Renal cortical epithelial cell (primary cell): ENCODE results near the gene MEMO1. TPM values are rescaled to one million over a fixed set of nuclear protein-coding genes. Genes with fewer than 3 reads are reported as not detected.
"Not testable (repeated sequence)": the region's sequence is repeated elsewhere in the genome, so short reads cannot be mapped to it uniquely, and the experiment has no call there.

Experiments used
- DNase-seq: peaks from one replicate; pipeline ENCODE4 v3.0.0-alpha.2; 2011; ENCODE audit warnings: low read depth
- total RNA-seq: library from RNA; depleted of rRNA; stranded (reverse); fragments of >200 nt; gene quantifications from 2 replicates; pipeline ENCODE4 v1.2.3, GENCODE V29; 2014

The MEMO1 gene
- total RNA-seq, 1 donor from 2014 or later, result 30.9 TPM

- no peak for DNase-seq
These were observed 53.3 kb downstream of the MEMO1 start for GRCh38 chr2:31957354-31958139.

GRCh38 chr2:31956934-31957333 lies 53.9 kb downstream of the MEMO1 start:
- not testable (repeated sequence) for DNase-seq

- no peak for DNase-seq
These were observed 54.5 kb downstream of the MEMO1 start for GRCh38 chr2:31956312-31956711.

GRCh38 chr2:31953095-31953494 lies 57.7 kb downstream of the MEMO1 start:
- not testable (repeated sequence) for DNase-seq

- no peak for DNase-seq
These were observed 59.8 kb downstream of the MEMO1 start for GRCh38 chr2:31950946-31951562.

GRCh38 chr2:31947871-31948270 lies 62.9 kb downstream of the MEMO1 start:
- DNase-seq, result no peak

- no peak for DNase-seq
These were observed 64.0 kb downstream of the MEMO1 start for GRCh38 chr2:31946838-31947237.

GRCh38 chr2:31945572-31945935 lies 65.3 kb downstream of the MEMO1 start:
- no peak for DNase-seq

GRCh38 chr2:31944828-31945571 lies 65.8 kb downstream of the MEMO1 start:
- DNase-seq, result no peak

GRCh38 chr2:31943636-31944225 lies 67.1 kb downstream of the MEMO1 start:
- DNase-seq, result no peak

GRCh38 chr2:31940920-31941319 lies 69.9 kb downstream of the MEMO1 start:
- no peak for DNase-seq

- DNase-seq, result no peak
These were observed 73.1 kb downstream of the MEMO1 start for GRCh38 chr2:31937741-31938140.

- no peak for DNase-seq
These were observed 75.4 kb downstream of the MEMO1 start for GRCh38 chr2:31935370-31935769.

GRCh38 chr2:31933066-31933465 lies 77.7 kb downstream of the MEMO1 start:
- DNase-seq, result no peak

- no peak for DNase-seq
These were observed 78.2 kb downstream of the MEMO1 start for GRCh38 chr2:31932589-31932988.

- DNase-seq, result no peak
These were observed 78.9 kb downstream of the MEMO1 start for GRCh38 chr2:31931916-31932315.

GRCh38 chr2:31925517-31925916 lies 85.3 kb downstream of the MEMO1 start:
- no peak for DNase-seq

- no peak for DNase-seq
These were observed 87.1 kb downstream of the MEMO1 start for GRCh38 chr2:31923662-31924061.

GRCh38 chr2:31922542-31923408 lies 88.0 kb downstream of the MEMO1 start:
- no peak for DNase-seq

- no peak for DNase-seq
These were observed 89.8 kb downstream of the MEMO1 start for GRCh38 chr2:31920962-31921361.

GRCh38 chr2:31919499-31919898 lies 91.3 kb downstream of the MEMO1 start:
- DNase-seq, result no peak
